Endothelial cell (in vitro differentiated cells): Measurements from ENCODE around the gene BOC. TPM values are rescaled to one million over a fixed set of nuclear protein-coding genes. Genes with fewer than 3 reads are reported as not detected.

Experiments used
- DNase-seq: peaks from one replicate; pipeline ENCODE4 v3.0.0; 2021; ENCODE audit warnings: low spot score
- H3K27ac Mint-ChIP-seq: one replicate; pipeline ENCODE4 v1.8.0; 2021; ENCODE audit warnings: mixed read lengths, inconsistent platforms; ENCODE audit not compliant: unreplicated experiment
- H3K27me3 Mint-ChIP-seq: one replicate; pipeline ENCODE4 v1.8.0; 2021; ENCODE audit warnings: mild to moderate bottlenecking, moderate library complexity, mixed read lengths, inconsistent platforms; ENCODE audit not compliant: unreplicated experiment
- H3K36me3 Mint-ChIP-seq: one replicate; pipeline ENCODE4 v1.8.0; 2021; ENCODE audit warnings: mild to moderate bottlenecking, low read depth, mixed read lengths, inconsistent platforms; ENCODE audit not compliant: unreplicated experiment
- H3K4me1 Mint-ChIP-seq: one replicate; pipeline ENCODE4 v1.8.0; 2021; ENCODE audit warnings: mild to moderate bottlenecking, mixed read lengths, inconsistent platforms; ENCODE audit not compliant: unreplicated experiment
- H3K4me3 Mint-ChIP-seq: one replicate; pipeline ENCODE4 v1.8.0; 2021; ENCODE audit warnings: mild to moderate bottlenecking, mixed read lengths, inconsistent platforms; ENCODE audit not compliant: unreplicated experiment
- H3K9me3 Mint-ChIP-seq: one replicate; pipeline ENCODE4 v1.8.0; 2021; ENCODE audit warnings: mixed read lengths, inconsistent platforms; ENCODE audit not compliant: unreplicated experiment
- total RNA-seq: library from RNA; stranded (reverse); fragmentation: NEBNext Ultra II Directional; extraction: Animal tissue kit (Norgen Biotek cat#: 25700); gene quantifications from one replicate; pipeline ENCODE4 v1.2.1, GENCODE V29; 2021; ENCODE audit not compliant: unreplicated experiment
- TF ChIP-seq, protein P1 (sequence below): fragments of 200-600 bp; sonication (generic); IDR thresholded peaks from one replicate; pipeline ENCODE4 v1.5.0; 2021; ENCODE audit warnings: antibody characterized with exemption; ENCODE audit not compliant: unreplicated experiment

BOC gene
- total RNA-seq, 1 donor from 2014 or later = 3.8 TPM

DNA sequence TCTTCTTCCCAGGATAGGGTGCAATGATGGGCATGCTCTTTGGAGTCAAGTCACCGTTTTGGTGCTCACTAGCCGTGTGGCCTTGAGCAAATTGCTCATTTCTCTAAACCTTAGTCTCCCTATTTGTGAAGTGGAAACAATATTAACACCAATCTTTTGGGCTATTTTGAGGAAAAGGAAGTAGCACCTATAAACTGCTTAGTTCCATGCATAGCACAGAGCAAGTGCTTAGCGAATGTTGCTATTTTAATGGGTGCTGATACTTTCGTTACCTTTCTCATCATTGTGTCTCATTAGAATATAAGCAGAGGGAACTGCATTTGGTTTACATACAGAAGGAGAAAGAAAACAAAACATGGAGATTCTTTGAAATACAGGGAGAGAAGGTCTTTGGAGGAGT, 66.1 kb downstream of the BOC start:
- H3K4me3 Mint-ChIP-seq = no peak overlapping the region
- peaks cover 10% of the 10 kb centered on the region for H3K4me1 Mint-ChIP-seq
- no peaks in the 10 kb centered on the region for H3K9me3 Mint-ChIP-seq
- no peak overlapping the region for H3K27ac Mint-ChIP-seq
- TF ChIP-seq, protein P1, sequence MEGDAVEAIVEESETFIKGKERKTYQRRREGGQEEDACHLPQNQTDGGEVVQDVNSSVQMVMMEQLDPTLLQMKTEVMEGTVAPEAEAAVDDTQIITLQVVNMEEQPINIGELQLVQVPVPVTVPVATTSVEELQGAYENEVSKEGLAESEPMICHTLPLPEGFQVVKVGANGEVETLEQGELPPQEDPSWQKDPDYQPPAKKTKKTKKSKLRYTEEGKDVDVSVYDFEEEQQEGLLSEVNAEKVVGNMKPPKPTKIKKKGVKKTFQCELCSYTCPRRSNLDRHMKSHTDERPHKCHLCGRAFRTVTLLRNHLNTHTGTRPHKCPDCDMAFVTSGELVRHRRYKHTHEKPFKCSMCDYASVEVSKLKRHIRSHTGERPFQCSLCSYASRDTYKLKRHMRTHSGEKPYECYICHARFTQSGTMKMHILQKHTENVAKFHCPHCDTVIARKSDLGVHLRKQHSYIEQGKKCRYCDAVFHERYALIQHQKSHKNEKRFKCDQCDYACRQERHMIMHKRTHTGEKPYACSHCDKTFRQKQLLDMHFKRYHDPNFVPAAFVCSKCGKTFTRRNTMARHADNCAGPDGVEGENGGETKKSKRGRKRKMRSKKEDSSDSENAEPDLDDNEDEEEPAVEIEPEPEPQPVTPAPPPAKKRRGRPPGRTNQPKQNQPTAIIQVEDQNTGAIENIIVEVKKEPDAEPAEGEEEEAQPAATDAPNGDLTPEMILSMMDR = no peak
- peaks cover 8% of the 10 kb centered on the region for H3K36me3 Mint-ChIP-seq
- H3K27me3 Mint-ChIP-seq = peaks cover 3% of the 10 kb centered on the region
- DNase-seq = no peak

DNA sequence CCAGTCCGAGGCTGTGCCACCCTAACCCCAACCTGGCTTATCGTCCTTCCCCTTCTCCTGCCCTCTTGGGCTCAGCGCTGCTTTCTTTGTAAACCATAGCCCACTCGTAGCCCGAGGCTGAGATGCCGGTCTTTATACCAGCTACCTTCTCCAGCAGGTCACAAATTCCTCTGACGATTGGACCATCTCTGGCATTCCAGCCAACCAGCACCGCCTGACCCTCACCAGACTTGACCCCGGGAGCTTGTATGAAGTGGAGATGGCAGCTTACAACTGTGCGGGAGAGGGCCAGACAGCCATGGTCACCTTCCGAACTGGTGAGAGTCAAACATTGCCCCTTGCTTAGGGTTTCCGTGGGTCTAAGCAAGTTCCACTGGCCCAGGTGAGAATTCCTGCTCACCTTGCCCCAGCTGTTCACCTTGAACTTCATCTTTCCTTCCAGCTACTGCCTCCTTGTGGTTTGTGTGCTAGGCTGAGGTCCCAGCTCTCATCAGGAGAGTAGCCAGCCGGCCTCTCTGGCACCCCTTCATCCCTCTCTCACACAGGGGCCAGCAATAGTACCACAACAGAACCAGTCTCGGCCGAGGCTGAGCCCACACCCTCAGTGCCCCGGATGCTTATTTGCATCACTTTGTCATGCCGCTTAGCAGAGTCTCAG, 66.7 kb downstream of the BOC start:
- DNase-seq = no peak
- Mint-ChIP-seq H3K9me3 (no peaks in the 10 kb centered on the region), H3K27me3 (peaks cover 3% of the 10 kb centered on the region), H3K36me3 (peaks cover 10% of the 10 kb centered on the region), H3K27ac (no peak overlapping the region), H3K4me3 (no peak overlapping the region), H3K4me1 (peaks cover 10% of the 10 kb centered on the region)
- TF ChIP-seq, protein P1 = peak; percentile 18

DNA sequence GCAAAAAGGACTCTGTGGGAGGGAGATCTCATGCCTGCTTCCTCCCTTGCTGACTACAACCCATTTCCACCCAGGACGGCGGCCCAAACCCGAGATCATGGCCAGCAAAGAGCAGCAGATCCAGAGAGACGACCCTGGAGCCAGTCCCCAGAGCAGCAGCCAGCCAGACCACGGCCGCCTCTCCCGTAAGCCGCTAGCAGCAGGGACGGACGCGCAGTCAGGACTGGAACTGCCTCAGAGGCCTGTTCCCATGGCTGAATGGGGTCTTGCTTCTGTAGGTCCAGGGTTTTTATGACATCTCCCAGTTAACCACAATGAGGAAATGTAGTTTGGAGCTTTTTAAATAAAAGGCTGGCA, 67.2 kb downstream of the BOC start:
- Mint-ChIP-seq H3K27ac (no peak overlapping the region), H3K36me3 (peaks cover 10% of the 10 kb centered on the region), H3K4me3 (no peak overlapping the region), H3K9me3 (no peaks in the 10 kb centered on the region), H3K27me3 (peaks cover 3% of the 10 kb centered on the region), H3K4me1 (peaks cover 10% of the 10 kb centered on the region)
- no peak for DNase-seq
- TF ChIP-seq, protein P1 = no peak

DNA sequence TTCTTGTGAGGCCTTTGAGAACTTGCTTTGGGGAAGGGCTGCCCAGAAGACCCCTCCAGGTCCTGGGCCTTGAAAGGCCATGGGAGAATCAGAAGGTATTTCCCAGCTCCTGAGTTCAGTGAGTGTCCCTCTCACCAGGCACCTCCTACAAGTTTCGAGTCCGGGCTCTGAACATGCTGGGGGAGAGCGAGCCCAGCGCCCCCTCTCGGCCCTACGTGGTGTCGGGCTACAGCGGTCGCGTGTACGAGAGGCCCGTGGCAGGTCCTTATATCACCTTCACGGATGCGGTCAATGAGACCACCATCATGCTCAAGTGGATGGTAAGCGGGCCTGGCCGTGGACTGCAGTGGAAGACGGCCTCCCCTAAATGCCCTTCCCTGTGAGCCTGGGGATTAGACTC, 68.3 kb downstream of the BOC start:
- Mint-ChIP-seq H3K4me3 (no peak overlapping the region), H3K36me3 (peaks cover 10% of the 10 kb centered on the region), H3K9me3 (no peaks in the 10 kb centered on the region), H3K4me1 (peaks cover 10% of the 10 kb centered on the region), H3K27ac (no peak overlapping the region), H3K27me3 (peaks cover 3% of the 10 kb centered on the region)
- TF ChIP-seq, protein P1 = no peak
- no peak for DNase-seq

DNA sequence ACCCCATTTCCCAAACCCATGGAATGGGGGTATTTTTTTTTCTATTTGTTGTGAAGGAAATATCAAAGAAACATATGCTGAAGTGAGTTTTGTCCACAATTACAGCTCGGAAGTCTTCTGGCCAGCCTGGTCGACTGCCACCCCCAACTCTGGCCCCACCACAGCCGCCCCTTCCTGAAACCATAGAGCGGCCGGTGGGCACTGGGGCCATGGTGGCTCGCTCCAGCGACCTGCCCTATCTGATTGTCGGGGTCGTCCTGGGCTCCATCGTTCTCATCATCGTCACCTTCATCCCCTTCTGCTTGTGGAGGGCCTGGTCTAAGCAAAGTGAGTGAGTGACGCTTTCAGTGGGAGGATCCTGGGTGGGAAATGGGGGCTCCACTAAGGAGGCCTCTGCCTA, 71.9 kb downstream of the BOC start:
- no peak for DNase-seq
- Mint-ChIP-seq H3K4me1 (no peaks in the 10 kb centered on the region), H3K4me3 (no peak overlapping the region), H3K27me3 (peaks cover 3% of the 10 kb centered on the region), H3K27ac (no peak overlapping the region), H3K36me3 (peaks cover 10% of the 10 kb centered on the region), H3K9me3 (no peaks in the 10 kb centered on the region)
- TF ChIP-seq, protein P1 = no peak
